Bronchial epithelial cell (primary cell): ENCODE results near the gene ALKBH3. TPM values are rescaled to one million over a fixed set of nuclear protein-coding genes. Genes with fewer than 3 reads are reported as not detected.
A peak's percentile ranks its signal among the peaks of the same experiment; 100 is the strongest.

Experiments
- DNase-seq: peaks from one replicate; pipeline ENCODE4 v3.0.0-alpha.2; 2010; ENCODE audit warnings: low read depth
- FAIRE-seq: peaks from 2 replicates; lab custom pipeline; 2011; peaks lifted over from hg19 to GRCh38; lab: Jason Lieb, UNC
- H3K27me3 ChIP-seq: 2 replicates; pipeline ENCODE4 v1.5.1; 2011; ENCODE audit warnings: low read length; ENCODE audit not compliant: control insufficient read depth, insufficient read depth
- H3K36me3 ChIP-seq: 2 replicates; pipeline ENCODE4 v1.5.1; 2011; ENCODE audit warnings: low read length; ENCODE audit not compliant: control insufficient read depth, insufficient read depth
- H3K4me3 ChIP-seq: 2 replicates; pipeline ENCODE4 v1.5.1; 2011; ENCODE audit warnings: mild to moderate bottlenecking, low read depth, low read length, control low read depth
- total RNA-seq: library from RNA; depleted of rRNA; stranded (reverse); fragments of >200 nt; gene quantifications from 2 replicates; pipeline ENCODE4 v1.2.1, GENCODE V29; 2014
- TF ChIP-seq, protein P1 (sequence below): IDR thresholded peaks from 2 replicates; pipeline ENCODE4 v1.5.1; 2011; ENCODE audit warnings: mild to moderate bottlenecking, moderate library complexity, low read length, control low read depth, inconsistent platforms; ENCODE audit not compliant: insufficient read depth, severe bottlenecking

The ALKBH3 gene
- total RNA-seq, 1 donor from 2014 or later: 67.7 TPM

DNA sequence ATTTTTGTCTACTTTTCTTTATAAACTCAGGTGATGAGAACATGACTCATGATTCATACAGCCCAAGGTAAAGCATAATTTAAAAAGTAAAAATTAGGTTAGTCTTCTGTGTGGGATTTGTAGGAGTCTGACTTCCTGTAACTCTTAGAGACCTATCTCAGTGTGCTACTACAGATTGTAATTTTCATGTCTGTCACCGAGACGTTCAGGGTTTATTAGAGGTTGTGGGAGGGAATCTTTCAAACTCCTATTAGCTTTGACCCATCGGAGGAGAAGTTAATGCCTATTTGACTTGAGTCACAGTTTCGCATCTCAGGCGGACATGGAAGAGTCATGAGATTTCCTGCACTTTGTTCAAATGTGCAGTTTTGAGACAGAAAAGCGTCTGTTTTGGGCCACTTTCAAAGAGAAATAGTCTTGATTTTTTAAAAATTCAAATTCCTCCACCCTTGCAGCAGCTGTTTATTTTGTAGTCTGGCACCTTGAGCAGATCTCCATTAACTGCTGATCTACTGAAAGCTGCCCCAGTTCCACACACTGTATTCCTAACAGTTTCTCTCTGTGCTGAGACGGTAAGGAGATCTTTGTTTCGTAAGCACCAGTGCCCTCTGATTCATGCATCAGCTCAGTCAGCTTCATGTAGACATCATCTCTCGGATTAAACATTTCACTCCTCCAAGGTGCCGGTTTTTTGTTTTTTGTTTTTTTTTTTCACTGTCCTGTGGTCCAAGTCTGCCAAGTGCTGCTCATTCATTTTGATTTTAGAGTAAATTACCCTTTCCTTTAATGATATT lies 24.3 kb downstream of the ALKBH3 start:
- DNase-seq: peak; percentile 88
- TF ChIP-seq, protein P1, sequence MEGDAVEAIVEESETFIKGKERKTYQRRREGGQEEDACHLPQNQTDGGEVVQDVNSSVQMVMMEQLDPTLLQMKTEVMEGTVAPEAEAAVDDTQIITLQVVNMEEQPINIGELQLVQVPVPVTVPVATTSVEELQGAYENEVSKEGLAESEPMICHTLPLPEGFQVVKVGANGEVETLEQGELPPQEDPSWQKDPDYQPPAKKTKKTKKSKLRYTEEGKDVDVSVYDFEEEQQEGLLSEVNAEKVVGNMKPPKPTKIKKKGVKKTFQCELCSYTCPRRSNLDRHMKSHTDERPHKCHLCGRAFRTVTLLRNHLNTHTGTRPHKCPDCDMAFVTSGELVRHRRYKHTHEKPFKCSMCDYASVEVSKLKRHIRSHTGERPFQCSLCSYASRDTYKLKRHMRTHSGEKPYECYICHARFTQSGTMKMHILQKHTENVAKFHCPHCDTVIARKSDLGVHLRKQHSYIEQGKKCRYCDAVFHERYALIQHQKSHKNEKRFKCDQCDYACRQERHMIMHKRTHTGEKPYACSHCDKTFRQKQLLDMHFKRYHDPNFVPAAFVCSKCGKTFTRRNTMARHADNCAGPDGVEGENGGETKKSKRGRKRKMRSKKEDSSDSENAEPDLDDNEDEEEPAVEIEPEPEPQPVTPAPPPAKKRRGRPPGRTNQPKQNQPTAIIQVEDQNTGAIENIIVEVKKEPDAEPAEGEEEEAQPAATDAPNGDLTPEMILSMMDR: no peak
- H3K36me3 ChIP-seq: peaks cover 8% of the 10 kb centered on the region
- H3K27me3 ChIP-seq: no peaks in the 10 kb centered on the region
- no peak for FAIRE-seq
- no peak overlapping the region for H3K4me3 ChIP-seq

DNA sequence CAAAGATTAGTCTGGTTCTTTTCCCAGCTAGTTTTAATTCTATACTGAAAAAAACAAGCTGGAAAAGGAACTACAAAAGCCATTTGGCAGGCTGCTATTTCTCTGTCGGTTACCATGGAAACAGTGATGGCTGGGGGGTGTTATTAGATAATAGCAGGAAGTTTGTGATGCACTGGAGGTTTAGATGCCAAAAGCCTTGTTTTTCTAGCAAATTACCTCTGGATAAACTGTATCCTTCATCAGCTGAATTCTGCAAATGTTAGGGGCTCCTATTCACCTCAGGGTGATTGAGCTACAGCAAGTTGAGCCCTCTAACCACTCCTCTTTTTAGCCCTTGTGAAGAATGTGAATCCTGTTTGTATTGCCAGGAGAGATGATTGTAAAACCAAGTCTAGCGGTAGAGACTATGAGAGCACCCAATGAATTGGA lies 25.2 kb downstream of the ALKBH3 start:
- TF ChIP-seq, protein P1: no peak
- Histone ChIP-seq H3K4me3 (no peak overlapping the region), H3K36me3 (peaks cover 9% of the 10 kb centered on the region), H3K27me3 (no peaks in the 10 kb centered on the region)
- no peak for FAIRE-seq
- no peak for DNase-seq

DNA sequence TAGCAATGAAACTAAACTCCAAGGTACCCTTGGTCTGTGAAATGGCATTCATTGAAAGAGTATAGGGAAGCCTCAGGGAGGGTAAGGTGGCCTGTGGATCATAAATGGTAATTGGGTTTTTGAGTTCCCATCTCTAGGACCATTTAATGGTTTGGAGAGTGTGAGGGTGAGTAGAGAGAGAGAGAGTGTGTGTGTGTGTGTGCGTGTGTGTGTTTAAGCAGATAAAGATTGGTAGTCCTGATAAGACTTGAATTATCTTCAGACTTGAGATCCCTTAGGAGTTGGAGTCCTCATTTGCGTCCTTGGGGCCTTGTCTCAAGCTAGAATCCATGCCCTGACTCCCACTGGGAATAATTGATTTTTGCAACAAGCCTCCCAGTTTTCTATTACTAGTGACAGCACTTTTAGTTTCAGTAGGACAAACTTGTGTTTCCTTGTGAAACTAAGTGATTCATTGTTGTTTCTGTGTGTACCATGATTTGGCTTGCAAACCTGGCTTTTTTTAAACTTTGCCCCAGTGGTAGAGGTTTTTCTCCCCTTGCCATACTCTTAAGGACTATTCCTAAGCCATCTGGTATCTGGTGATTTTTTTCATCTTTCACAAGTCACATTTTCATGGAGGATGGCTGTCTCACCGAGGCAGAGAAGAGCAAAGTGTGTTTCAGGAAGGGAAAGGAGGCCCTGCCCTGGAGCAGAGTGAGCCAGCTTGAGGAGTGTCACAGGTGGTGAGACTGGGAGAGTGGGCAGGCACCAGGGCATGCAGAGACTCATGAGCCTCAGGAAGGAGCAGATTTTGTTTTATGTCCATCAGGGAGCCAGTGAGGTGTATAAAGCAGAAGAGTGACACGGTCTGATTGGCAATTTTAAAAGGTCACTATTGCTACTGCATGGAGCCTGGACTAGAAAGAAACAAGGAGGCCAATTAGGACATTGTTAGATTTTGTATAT lies 26.7 kb downstream of the ALKBH3 start:
- Histone ChIP-seq H3K27me3 (no peaks in the 10 kb centered on the region), H3K36me3 (peaks cover 7% of the 10 kb centered on the region), H3K4me3 (no peak overlapping the region)
- FAIRE-seq (no peak), DNase-seq (peak; percentile 63)
- TF ChIP-seq, protein P1: no peak

DNA sequence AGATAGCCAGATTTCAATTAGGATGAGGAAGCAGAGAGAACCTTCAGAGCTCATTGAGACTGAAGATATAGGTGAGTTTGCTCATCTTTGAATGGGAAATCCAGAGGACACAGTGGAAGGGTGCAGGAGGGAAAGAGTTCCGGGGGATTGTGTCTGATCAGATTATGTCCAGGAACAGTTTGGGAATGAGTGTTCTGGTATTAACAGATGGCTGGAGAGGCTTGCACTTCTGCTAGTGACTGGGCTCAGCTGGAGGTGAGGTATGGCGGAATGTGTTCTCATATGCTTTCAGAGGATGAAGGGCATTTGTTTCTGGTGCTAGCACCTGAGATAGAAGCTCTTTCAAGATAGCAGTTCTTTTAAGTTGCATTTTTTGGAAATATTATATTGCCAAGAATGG lies 27.6 kb downstream of the ALKBH3 start:
- H3K36me3 ChIP-seq: peaks cover 7% of the 10 kb centered on the region
- TF ChIP-seq, protein P1: no peak
- peak; percentile 18 for FAIRE-seq
- no peak for DNase-seq
- no peak overlapping the region for H3K4me3 ChIP-seq
- no peaks in the 10 kb centered on the region for H3K27me3 ChIP-seq

DNA sequence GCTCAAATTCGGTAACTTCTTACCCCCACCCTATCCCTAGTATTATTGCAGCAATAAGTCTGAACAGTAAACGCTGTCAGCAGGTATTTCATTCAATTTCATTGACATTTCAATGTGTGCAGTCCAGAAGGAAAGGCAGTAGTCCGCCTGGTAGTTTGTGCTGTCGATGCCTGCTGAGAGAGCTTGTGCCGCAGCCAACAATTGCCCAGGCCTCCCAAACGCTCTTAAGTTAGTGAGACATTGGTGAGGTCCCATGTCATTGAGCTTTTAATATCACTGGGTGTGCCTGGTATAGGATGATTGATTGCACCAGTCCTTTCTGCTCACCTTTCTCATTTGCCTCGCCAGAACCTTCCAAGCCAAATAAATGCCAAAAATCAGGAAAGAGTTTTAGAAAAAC lies 28.1 kb downstream of the ALKBH3 start:
- H3K36me3 ChIP-seq: peaks cover 8% of the 10 kb centered on the region
- FAIRE-seq: no peak
- H3K4me3 ChIP-seq: no peak overlapping the region
- DNase-seq: no peak
- H3K27me3 ChIP-seq: no peaks in the 10 kb centered on the region
- TF ChIP-seq, protein P1: no peak
